ENCODE data around the gene ZNF574.

- TF ChIP-seq POLR2A (IDR thresholded peaks at IDR 0.05; ENCODE audit: low read depth, low read length) (no peak), POLR2AphosphoS5 (IDR thresholded peaks at IDR 0.05; ENCODE audit: low read depth, low read length) (no peak), TAF1 (IDR thresholded peaks at IDR 0.05; ENCODE audit: low read depth, low read length) (no peak), SPI1 (IDR thresholded peaks at IDR 0.05; ENCODE audit: low read depth, low read length) (no peak), PAX5 (IDR thresholded peaks at IDR 0.05; ENCODE audit: insufficient read depth, low read length, severe bottlenecking) (no peak)
Measured at GRCh38 chr19:42080764-42081375, 4.9 kb downstream of the ZNF574 start.

Data from GM12891 (cell line).